ENCODE data around the gene TRIM8.

TRIM8 gene

DNA sequence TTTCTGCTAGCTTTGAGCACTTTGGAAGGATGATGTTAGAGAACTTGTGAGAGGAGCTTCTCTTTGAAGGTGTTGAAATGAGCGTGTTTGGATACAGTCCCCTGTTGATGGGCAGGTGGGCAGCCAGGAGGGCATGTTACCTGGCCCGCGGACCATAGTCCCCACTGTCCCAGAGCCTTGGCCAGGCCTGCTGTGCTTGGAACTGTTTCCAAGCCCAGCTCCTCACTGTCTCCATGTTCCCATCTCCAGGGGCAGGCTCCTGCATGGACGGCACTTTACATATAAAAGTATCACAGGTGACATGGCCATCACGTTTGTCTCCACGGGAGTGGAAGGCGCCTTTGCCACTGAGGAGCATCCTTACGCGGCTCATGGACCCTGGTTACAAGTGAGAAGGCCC is 27.2 kb upstream of the TRIM8 start:
- no peak for FAIRE-seq

DNA sequence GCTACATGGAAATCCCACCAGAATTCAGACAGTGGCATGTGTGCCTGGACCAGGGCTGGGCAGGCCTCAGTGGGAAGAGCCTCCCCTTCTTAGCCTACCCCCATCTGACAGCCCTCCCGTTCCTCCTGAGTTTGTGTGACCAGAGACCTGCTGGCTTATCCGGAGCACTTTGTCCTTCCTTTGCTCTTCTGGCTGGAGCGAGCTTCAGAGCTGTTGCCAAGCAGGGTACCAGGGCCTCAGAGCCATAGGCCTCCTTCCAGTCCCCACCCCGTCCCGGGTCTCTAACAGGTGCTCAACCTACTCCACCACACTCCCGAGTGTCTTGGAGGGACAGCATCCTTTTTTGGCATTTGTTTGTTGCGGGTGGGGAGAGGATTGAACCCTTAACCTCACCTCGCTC is 26.5 kb upstream of the TRIM8 start:
- no peak for FAIRE-seq

DNA sequence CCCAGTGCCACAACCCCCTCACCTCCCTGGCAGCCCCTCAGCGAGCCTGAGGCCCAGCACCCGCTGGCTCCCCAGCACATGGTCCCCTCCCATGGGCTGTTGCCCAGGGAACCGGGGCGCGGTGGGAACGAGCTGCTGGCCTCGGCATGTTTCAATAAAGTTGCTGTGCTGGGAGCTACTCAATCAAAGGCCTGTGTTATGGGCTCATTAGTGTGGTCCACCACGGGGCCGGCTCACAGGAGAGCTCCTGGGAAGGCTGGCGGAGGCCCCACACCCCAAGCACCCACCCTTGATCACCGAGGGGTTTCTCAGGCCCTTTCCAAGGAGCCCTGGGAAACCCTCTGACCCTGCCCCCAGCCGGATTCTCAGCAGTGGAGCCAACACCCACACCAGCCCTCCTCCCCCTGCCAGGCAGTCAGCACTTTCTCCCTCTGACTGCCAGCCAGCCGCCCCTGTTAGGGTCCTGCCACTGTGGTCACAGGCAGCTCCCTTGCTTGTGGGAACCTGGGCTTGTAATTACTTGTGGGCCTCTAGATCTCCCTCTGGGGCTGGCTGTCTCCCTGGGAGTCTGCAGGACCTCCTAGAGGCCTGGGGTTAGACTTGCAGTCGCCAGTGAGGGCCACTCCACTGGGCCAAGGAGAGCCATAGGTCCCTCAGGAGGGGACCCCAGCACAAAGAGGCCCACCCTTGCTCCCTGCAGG is 24.8 kb upstream of the TRIM8 start:
- FAIRE-seq = no peak

DNA sequence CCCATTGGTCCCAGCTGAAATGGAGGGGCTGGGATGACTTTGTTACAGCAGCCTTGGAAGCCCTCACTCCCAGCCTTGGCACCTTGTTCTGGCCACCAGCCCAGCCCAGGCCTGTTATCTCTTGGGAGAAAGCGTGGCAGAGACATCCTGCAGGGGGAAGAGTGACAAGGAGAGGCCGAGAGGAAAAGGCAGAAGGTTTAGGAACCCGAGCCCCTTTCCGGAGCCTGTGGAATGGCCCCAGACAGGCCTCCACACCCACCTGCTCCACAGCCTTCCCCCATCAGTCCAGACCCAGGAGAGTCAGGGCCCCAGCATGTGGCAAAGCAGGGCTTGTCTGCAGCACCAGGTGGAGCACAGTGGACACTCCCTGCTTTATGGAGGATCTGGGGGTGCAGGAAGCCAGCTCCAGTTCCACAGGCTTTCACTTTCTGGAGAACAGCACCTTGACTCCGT is 24.1 kb upstream of the TRIM8 start:
- no peak for FAIRE-seq

DNA sequence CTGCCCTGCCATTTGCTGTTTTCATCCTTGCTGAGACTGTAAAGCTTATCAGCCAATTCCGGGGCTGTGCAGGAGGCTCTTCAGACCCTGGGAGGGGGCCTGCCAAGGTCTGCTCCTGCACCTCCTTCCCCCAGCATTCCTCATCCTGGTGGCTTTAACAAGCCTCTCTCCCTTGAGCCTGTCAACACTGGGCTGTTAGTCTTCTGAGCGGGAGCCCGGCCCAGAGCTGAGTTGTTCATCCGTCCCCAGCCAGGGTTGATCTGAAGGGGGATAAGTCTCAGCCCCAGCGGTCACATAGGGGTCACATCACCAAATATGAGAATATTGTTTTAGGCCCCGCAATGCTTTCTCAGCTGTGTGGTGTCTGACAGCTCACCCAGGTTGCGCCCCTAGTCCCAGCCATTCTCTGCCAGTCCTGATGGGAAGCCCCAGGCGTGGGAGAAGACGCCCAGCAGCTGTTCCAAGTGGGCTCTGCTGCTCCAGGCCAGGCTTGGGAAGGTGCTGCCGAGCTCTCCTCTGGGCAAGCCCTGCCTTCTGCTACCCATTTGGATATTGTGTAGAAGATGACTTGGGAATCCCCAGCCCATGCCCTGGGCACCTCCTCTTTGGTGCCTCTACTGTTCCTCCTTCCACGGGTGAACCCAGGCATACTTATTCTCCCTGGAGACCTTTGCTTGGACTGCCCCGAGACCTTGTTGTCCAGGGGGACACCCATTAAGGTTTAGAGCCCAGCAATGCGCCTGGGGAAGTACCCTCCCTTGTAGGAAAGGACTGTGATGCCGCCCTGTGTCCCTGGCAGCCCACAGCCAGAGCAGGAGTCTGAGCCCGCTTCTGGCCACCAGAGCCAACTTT is 23.5 kb upstream of the TRIM8 start:
- FAIRE-seq = no peak

DNA sequence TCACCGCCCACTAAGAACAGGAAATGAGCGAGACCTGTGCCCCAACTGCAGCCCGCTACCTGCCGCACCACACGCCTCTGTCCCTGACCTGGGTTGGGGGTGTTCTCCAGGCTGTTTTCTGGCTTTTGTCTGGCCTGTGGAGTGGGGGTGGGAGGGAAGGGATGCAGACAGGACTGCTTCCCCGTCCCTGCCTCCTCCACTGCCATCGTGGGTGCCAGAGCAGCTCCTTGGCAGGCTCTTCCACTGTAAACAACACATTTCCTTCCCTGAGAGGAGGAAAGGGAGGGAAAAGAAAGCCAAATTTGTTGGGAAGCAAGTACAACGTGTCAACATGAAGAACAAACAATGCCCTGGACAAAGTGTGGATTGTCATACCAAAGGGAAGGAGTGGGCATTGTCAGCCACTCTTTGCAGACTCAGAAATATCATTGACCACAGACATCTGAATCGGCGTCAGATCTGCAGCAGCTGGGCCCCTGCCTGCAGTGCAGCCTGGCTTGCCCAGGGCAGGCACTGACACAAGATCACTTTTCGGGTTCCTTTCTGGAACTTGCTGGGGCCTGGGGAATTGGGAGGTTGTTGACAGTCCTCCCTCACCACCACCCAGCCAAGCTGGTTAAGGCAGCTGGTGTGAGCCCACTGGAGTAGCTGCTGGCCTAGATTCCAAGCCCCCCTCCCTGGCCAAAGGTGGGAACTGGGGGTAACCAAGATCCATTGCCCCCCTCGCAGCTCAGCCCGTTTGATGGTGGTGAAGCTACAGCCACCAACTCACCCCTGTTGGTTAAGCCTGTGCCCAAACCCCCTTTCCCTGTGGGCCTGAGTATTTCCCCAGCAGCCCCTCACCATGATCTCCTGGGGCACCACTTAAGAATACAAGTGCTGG is 22.6 kb upstream of the TRIM8 start:
- FAIRE-seq = no peak

DNA sequence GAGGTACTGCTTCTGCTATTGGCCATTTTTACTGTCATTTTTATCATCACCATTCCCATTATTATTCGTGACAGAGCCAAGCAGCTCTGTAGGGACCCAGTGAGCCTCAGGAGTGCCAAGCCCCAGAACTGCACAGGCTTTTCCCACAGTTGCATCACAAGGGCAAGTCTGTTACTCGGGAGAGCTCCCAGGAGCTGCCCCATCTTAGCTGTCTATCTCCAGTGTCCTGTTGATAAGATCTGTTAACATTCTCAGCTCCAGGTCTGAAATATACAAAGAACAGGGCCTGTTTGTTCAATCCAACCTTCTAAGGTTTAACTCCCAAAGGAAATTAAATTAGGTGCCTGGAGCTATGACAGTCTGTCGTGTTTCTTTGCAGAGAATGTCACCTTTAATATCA is 20.2 kb upstream of the TRIM8 start:
- no peak for FAIRE-seq

DNA sequence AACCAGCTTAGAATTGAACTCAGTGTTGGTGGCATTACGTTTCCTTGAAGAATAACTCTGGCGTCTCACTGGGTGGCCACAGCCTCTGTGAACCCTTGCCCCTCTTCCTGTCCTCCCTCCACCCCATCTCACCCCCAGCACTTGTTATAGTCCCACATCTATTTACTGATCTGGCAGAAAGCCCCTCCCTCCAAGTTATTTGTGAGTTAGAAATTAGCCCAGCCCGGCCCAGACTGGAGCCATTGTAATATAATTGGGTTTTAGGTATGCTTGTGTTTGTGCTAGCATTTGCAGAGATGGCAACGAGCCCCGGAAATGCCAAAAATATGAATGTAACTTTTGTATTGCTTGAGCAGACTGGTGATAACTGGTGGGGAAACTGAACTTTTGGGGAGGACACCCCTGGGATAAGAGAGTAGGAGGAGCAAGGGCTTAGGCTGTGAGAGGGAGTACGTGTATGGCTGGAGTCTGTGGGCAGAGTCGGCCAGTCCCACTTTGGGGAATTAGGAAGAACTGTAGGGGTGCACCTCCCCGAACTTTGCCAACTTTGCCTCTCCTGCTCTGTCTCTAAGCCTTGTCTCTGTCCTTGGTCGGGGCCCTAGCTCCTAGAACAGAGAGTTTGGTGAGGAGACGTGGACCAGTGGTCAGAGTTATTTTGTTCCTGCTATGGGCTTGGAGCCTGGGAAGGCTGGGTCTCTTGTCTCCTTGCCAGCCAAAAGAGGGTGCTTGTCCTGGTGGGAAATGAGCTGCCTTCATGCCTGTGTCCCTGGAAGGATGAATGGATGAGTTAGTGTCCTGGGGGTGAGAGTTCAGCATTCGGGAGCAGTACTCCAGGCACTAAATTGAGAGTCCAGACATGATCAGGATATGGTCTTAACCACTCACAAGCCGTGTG is 19.3 kb upstream of the TRIM8 start:
- no peak for FAIRE-seq

DNA sequence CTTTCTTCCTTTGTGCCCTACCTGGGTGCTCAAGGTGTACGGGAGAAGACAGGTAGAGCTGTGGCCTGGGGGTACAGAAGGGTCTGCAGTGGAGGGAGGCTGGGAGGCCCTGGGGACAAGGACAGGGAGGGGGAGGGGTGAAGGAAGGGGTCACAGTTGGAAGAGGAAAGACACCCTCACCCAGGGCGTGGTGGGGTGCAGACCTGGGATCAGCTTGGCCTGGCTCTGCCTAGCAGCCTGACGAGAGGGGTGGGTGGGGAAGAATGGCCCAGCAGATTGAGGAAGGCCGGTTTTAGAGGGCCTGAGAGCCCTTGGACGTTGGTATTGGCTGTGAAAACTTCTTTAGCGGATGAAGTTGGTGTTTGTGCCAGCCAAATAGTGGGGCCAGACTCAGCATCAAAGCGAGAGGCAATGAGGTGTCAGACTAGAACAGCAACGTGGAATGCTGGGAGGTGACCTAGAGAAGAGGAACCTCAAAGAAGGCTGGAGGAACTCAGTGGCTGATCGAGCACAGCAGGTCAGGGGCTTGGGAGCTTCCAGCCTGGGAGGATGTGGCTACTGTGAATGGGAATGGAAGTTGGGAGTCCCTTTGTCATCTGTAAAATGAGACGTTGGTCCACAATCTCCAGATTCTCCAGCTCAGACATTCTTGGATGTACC is 18.1 kb upstream of the TRIM8 start:
- FAIRE-seq = no peak

DNA sequence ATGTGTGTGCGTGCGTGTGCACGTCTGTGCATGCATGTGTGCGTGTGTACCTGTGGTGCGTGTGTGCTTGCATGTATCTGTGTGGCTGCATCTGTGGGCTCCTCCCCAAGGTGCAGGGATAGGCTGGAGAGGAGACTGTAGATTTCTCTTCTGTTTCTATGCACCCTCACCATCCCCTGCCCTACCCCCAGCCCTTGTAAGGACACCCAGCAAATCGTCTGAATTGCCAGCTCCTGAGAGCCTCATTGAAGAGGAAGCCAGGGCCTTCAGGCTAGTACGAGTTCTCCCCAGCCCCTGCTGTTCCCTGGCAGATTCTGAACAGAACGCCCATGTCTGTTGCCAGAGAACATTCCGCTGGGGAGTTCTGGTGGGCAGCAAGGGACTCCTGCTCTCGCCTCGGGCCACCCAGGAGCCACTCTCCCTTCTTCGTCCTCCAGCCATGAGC is 17.0 kb upstream of the TRIM8 start:
- FAIRE-seq = no peak

DNA sequence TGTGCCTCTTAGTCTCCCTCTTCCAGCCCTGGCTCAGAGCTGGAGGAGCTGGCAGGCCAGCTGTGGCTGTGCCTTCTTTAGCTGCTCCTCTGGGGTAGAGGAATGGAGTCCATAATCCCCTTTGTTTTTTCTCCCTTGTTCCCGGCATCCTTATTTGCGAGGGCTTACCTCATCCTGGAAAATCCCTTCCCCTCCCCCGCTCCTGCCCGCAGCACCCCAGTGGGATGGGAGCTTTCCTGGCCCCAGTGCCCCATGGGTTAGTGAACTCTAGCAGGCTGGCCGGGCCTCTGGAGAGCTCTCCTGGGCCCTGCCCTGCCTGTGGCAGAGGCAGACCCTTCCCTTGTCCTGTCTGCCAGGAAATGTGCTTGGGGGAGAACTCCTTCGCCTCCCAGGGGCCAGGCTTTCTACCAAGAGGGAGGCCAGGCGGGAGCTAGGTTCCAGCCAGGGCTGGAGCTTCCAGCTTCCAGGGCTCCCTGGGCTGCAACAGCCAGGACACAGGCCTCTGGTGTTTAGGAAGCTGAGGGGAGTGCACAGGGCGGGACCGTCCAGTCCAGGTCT is 16.5 kb upstream of the TRIM8 start:
- no peak for FAIRE-seq

DNA sequence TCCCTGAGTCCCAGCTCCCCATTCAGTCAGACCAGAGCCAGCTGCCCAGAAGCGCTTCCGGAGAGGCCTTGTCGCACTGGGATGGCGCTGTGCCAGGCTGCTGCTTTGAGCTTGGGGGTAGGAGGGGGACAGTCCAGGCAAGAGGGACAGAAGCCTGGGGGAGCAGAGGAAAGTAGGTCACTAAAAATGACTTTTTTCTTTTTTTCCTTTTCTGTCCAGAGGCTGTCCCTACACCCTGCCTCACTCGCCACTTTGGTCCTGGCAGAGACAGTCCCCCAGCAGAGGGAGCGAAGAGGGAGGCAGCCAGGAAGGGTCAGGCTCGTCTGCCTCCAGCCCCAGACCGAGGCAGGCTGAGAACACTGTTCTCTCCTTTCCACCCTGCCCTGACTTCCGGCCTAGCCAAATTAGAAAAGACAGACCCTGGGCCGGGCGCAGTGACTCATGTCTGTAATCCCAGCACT is 15.8 kb upstream of the TRIM8 start:
- no peak for FAIRE-seq

DNA sequence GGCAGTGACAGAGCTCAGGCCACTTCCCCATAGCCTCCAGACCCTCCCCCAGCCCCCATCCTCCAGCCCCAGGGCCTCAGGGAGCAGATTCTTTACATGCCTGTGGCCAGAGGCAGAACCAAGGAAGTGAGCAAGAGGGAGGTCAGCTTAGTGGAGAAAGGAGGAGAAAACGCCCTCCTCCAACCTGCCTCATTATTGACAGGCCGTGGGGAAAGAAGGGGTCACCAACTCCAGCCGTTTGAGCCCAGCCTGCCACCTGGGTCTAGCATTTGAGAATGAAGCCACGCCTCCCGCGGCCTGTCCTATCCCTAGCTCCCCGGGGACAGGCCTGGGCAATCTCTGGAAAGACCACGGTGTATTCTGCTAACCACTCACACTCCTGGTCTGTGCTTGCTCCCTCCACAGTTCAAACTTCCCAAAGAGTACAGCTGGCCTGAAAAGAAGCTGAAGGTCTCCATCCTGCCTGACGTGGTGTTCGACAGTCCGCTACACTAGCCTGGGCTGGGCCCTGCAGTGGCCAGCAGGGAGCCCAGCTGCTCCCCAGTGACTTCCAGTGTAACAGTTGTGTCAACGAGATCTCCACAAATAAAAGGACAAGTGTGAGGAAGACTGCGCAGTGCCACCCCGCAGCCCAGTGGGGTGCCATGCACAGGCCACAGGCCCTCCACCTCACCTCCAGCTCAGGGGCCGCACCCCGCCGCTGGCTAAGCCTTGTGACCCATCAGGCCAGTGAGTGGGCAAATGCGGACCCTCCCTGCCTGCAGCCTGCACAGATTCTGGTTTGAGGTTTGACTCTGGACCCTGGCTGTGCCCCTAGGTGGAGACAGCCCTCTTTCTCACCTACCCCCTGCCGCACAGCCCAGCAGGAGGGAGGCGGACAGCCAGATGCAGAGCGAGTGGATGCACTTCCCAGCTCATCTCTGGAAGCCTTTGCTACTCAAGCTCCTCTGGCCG is 14.3 kb upstream of the TRIM8 start:
- FAIRE-seq = no peak

DNA sequence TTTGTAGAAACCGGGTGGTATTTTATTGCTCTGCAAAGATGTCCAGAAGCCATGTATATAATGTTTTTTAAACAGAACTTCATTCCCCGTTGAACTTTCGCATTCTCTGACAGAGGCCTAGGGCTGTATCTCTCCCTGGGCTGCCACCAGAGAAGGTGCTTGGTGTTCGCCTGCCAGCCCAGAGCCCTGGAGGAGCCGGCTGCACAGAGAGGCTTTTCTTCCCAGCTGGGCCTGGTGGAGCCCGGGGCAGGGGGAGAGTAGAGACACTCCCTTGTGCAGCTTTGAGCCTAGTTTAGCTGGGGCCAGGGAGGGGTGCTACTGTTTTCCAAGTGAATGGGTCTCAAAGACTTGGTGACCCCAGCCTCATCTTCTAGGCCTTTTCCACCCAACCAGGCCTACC is 13.6 kb upstream of the TRIM8 start:
- no peak for FAIRE-seq

DNA sequence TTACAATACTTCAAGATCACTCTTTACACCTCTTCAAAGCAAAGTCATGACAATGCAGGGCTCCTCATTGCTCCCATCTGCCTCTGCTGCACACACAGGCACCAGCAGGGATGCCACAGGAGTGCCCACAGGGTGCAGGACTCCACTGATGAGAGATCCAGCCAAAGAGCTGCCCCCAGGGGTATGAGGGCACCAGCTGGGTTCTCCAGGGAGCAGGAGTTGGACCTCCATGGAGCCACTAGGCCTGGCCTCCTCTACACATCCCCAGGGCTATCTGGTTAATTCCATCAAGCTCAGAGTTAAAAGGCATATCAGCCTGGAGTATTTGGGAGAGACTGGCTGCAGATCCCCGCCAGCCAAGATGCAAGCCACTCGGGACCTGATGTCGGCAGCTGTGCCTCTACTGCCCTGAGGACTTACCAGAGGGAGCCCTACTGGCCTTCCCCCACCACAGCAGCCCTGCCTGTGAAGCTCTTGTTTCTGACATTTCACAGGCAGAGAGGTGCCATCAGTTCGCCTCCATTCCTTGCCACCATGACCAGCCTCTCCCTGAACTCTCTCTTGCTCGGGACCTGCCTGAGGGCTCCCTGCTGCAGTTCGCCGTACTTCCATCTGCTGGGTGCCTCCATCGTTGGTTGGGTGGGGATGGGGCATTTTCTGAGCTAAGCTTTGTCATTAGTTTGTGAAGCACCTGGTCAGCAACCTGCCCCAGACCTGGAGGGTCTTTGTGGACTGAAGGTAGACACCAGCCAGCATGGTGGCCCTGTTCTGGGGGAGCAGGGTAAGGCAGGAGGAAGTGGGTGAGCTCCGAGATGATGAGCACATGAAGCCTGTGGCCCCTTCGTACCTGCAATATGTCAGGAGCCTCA is 12.5 kb upstream of the TRIM8 start:
- no peak for FAIRE-seq

DNA sequence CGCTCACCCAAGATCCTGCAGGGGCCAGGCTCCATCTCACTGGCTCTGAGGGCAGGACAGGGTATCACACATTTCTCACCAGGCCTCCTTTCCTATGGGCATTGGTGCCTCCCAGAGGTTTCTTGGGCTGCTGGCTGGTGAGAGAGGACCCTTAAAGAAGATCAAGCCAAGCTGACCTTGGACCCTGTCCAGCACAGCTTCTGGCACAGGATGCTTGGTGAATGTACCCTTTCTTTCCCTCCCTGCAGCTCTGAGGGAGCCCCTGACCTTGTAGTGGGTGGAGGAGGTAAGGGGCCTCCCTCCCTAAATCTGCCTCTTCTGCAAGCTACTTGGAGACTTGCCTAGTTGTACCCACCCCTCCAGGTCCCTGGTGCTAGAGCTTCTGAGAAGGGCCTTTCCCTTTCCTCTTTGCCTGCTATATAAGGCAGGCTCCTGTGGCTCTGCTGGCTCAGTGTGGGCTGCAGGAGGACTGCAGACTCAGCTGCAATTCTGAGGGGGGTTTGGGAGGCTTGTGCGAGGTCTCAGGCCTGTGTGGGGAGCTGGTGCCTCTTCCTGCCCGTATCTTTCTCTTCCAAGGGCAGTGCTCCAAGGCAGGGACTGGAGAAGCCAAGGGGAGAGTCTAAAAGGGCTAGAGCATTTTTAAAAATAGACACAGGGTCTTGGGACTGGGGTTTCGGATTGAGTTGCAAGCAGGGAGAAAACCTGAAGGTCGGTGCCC is 11.7 kb upstream of the TRIM8 start:
- no peak for FAIRE-seq

DNA sequence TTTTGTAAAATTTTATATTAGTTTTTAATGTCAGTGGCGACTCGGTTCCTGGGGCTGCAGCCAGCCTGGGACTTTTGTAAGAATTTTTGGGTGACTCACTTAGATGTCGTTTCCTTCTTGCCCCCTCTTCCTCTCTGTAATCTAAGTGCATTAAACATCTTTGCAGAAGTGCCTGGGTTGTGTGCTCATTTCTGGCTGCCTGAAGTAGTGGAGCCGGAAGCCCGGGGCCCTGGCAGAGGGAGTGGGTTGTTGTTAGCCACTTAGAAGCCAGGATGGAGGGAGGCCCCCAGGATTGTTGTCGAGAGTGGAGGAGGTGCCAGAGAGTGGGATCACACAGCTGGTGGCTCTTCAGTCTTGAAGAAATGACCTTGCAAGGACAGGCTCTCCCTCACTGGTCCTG is 11.0 kb upstream of the TRIM8 start:
- no peak for FAIRE-seq

DNA sequence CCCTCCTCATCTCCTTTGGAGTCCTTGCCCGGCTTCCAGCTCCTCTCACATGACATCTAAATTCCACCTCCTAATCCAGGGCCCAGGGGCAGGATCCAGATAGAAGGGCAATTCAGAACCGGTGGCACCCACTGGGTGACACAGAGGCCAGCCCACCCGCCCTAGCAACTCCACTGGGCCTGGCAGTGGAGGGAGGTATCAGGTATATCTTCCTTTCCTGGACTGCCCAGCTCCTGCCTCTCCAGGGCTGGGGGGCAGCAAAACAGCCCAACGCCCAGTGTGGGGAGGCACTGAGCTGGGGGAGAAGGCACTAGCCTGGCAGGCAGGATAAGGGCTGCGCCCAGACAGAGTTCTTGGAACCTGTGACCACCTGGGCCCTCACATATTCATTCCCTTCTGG is 10.4 kb upstream of the TRIM8 start:
- no peak for FAIRE-seq

All from islet of Langerhans (tissue), 1 donor.